Thyroid gland (tissue), 4 donors: ENCODE measurements around the gene GYPC. TPM values are rescaled to one million over a fixed set of nuclear protein-coding genes. Genes with fewer than 3 reads are reported as not detected.
"Not testable (repeated sequence)": the region's sequence is repeated elsewhere in the genome, so short reads cannot be mapped to it uniquely, and the experiment has no call there.

ENCODE experiments used
- DNase-seq, 2 donors: peaks; one replicate each; pipeline ENCODE4 v3.0.0-alpha.2; 2019
- H3K27ac ChIP-seq, 3 donors: fragments of 200-600 bp; sonication (generic); 1 replicate in 2 of 3; 2 replicates in 1 of 3; pipeline ENCODE4 v1.5.1; 2016 to 2019; ENCODE audit warnings: mild to moderate bottlenecking in 1 of 3, moderate library complexity in 1 of 3
- H3K27me3 ChIP-seq: fragments of 200-600 bp; sonication (generic); one replicate; pipeline ENCODE4 v1.5.1; 2019
- H3K36me3 ChIP-seq, 2 donors: fragments of 200-600 bp; sonication (generic); one replicate each; pipeline ENCODE4 v1.5.1; 2016 to 2019
- H3K4me1 ChIP-seq, 2 donors: fragments of 200-600 bp; sonication (generic); one replicate each; pipeline ENCODE4 v1.5.1; 2017 to 2019
- H3K4me3 ChIP-seq, 3 donors: fragments of 200-600 bp; sonication (generic); replicated peaks in 1 of 3; 1 replicate in 2 of 3; 2 replicates in 1 of 3; pipeline ENCODE4 v1.5.1; 2016; ENCODE audit warnings: mild to moderate bottlenecking in 1 of 3
- H3K9me3 ChIP-seq: fragments of 200-600 bp; sonication (generic); one replicate; pipeline ENCODE4 v1.5.1; 2017
- POLR2A ChIP-seq, 2 donors: fragments of 450-650 bp; IDR thresholded peaks; one replicate each; pipeline ENCODE4 v1.6.1; 2017; ENCODE audit warnings: antibody characterized with exemption in 2 of 2, mild to moderate bottlenecking in 2 of 2, moderate library complexity in 1 of 2
- WGBS, 2 donors: methylation state at CpG; one replicate each; pipeline ENCODE4 v1.1.5; 2017; 5-methylcytosine and 5-hydroxymethylcytosine counted together
- intact Hi-C: fragments of 100-400 bp; cut with DNase I; formaldehyde crosslinking; loops from one replicate; pipeline ENCODE4 v1.15.1; 2023
- total RNA-seq, 4 donors: library from RNA; depleted of rRNA; stranded (reverse); fragments of >200 nt; gene quantifications; one replicate each; pipeline ENCODE4 v1.2.3, GENCODE V29; 2016
- TF ChIP-seq, protein P1 (sequence below), 6 experiments: fragments of 200-600 bp in 3 of 6; fragments of 450-650 bp in 3 of 6; sonication (generic) in 3 of 6; IDR thresholded peaks; one replicate each; pipeline ENCODE4 v1.5.1; 2016 to 2019; ENCODE audit warnings: antibody characterized with exemption in 6 of 6, mild to moderate bottlenecking in 2 of 6, inconsistent platforms in 1 of 6, moderate library complexity in 1 of 6

Gene GYPC
- total RNA-seq, 4 donors from 2014 or later: 17.1 to 83.6 (median 42.5) TPM

DNA sequence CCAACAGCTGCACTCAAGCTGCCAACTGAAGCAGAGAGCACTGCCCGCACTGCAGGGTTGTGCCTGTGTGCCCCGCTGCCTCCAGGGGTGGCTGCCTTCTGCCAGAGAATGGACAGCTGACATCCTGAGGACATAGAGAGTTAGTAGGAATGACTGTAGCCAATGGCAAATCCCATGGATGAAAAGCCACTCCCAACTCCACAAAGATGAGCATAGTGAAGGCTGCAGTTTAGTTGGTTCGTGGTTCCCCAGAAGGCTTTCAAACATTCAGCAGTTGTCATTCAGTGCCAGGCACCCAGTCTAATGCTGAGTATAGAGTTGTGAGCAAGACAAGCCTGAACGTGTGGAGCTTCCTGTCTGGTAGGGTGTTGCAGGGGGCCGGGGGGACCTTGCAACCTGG lies 30.3 kb downstream of the GYPC start:
- 80 to 89% methylated on average over 3 to 5 of the region's 5 CpGs for WGBS, 2 donors
- Histone ChIP-seq H3K4me1 (no peaks in the 10 kb centered on the region), H3K27me3 (no peaks in the 10 kb centered on the region), H3K36me3 (no peaks in the 10 kb centered on the region), H3K4me3 (no peak overlapping the region), H3K9me3 (no peaks in the 10 kb centered on the region), H3K27ac (no peak overlapping the region)
- intact Hi-C loops: no loop called here
- DNase-seq: no peak
- TF ChIP-seq POLR2A (IDR thresholded peaks at IDR 0.05): no peak
- TF ChIP-seq, protein P1, sequence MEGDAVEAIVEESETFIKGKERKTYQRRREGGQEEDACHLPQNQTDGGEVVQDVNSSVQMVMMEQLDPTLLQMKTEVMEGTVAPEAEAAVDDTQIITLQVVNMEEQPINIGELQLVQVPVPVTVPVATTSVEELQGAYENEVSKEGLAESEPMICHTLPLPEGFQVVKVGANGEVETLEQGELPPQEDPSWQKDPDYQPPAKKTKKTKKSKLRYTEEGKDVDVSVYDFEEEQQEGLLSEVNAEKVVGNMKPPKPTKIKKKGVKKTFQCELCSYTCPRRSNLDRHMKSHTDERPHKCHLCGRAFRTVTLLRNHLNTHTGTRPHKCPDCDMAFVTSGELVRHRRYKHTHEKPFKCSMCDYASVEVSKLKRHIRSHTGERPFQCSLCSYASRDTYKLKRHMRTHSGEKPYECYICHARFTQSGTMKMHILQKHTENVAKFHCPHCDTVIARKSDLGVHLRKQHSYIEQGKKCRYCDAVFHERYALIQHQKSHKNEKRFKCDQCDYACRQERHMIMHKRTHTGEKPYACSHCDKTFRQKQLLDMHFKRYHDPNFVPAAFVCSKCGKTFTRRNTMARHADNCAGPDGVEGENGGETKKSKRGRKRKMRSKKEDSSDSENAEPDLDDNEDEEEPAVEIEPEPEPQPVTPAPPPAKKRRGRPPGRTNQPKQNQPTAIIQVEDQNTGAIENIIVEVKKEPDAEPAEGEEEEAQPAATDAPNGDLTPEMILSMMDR (IDR thresholded peaks at IDR 0.05): no peak

DNA sequence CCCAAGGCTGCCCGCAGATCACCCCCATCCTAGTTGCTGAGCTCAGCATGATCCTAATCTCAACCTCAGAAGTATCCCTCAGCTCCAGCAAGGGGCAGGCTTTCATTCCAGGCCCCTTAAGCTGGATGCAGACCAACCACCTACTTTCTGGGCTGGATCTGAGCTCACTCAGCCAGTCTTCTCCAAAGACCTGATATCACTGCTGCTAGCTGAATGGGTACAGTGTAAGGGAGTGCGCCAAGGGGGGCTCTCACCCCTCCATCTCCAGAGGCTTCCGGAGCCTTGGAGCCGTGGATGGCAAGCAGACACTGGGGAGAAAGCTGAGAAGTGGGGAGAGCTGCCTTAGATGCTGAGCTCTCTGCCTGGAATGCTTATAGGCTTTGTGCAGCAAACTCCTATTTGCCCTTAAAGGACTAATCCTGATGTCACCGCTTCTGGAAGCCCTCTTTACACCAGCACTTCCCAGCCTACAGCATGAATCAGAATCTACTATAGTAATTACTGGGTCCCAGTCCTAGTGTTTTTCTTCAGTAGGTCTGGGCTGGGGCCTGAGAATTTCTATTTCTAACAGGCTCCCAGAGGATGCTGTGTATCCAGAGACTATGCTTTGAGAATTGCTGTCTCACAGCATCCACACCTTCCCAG lies 31.0 kb downstream of the GYPC start:
- no peaks in the 10 kb centered on the region for H3K4me1 ChIP-seq
- no peak overlapping the region for H3K4me3 ChIP-seq
- no peak overlapping the region for H3K27ac ChIP-seq
- H3K27me3 ChIP-seq: no peaks in the 10 kb centered on the region
- intact Hi-C loops: no loop called here
- DNase-seq: no peak
- H3K9me3 ChIP-seq: no peaks in the 10 kb centered on the region
- WGBS, 2 donors: 77 to 85% methylated on average over 5 of the region's 5 CpGs
- H3K36me3 ChIP-seq: no peaks in the 10 kb centered on the region
- TF ChIP-seq, protein P1 (IDR thresholded peaks at IDR 0.05): no peak
- no peak for TF ChIP-seq POLR2A (IDR thresholded peaks at IDR 0.05)

DNA sequence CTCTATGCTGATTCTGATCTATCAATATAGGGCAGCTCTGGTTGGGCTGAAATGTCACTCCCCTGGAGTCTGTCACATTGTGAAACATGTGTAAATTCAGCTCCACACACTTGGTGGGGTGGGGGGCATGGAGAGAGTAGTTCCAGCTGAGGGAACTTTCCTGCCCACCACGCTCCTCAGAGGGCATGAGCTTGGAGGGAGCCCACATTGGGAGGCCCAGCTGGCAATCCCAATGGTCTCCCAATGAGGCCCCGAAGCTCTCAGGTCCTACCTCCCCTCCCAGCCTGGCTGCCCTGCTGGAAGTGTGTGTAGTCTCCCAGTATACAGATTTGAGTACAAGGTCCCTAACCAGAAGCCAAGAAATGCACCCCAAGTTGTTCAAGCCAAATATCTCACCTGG lies 31.5 kb downstream of the GYPC start:
- H3K9me3 ChIP-seq: no peaks in the 10 kb centered on the region
- no peak for DNase-seq
- no peak overlapping the region for H3K4me3 ChIP-seq
- no peaks in the 10 kb centered on the region for H3K27me3 ChIP-seq
- intact Hi-C loops: no loop called here
- H3K36me3 ChIP-seq: no peaks in the 10 kb centered on the region
- TF ChIP-seq, protein P1 (IDR thresholded peaks at IDR 0.05): no peak
- no peak for TF ChIP-seq POLR2A (IDR thresholded peaks at IDR 0.05)
- no peak overlapping the region for H3K27ac ChIP-seq
- no peaks in the 10 kb centered on the region for H3K4me1 ChIP-seq
- WGBS, 2 donors: 100% methylated on average over 2 of the region's 2 CpGs

DNA sequence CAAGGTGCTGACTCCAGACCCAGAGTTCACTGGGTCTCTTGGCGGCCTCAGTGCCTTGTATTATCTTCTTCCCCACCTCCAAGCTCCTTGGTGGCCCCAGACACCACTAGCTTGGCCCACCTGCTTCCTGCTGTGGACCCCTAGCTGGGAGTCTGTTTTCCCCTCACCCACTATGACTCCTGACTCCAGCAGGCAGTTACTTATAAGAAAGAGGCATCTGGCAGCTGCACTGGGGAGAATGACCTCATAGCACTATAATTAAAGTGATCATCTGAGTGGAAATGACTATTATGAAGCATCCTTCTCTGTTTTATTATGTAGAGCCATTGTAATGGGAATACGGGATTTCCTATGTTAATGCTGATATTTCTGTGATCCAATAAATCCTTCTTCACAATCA lies 32.6 kb downstream of the GYPC start:
- H3K9me3 ChIP-seq, H3K36me3 ChIP-seq, DNase-seq, H3K27ac ChIP-seq, intact Hi-C loops, H3K4me3 ChIP-seq, H3K27me3 ChIP-seq, H3K4me1 ChIP-seq: not testable (repeated sequence)
- 78 to 83% methylated on average over 2 of the region's 2 CpGs for WGBS, 2 donors

DNA sequence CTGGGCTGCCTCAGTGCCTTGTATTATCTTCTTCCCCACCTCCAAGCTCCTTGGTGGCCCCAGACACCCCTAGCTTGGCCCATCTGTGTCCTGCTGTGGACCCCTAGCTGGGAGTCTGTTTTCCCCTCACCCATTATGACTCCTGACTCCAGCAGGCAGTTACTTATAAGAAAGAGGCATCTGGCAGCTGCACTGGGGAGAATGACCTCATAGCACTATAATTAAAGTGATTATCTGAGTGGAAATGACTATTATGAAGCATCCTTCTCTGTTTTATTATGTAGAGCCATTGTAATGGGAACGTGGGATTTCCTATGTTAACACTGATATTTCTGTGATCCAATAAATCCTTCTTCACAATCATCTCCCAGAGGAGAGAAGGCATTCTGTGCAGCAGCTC lies 36.3 kb downstream of the GYPC start:
- DNase-seq, H3K27ac ChIP-seq, H3K9me3 ChIP-seq, intact Hi-C loops, H3K4me1 ChIP-seq, H3K36me3 ChIP-seq, H3K27me3 ChIP-seq, H3K4me3 ChIP-seq: not testable (repeated sequence)
- WGBS, 2 donors: 0 to 74% methylated on average over 1 of the region's 1 CpG

DNA sequence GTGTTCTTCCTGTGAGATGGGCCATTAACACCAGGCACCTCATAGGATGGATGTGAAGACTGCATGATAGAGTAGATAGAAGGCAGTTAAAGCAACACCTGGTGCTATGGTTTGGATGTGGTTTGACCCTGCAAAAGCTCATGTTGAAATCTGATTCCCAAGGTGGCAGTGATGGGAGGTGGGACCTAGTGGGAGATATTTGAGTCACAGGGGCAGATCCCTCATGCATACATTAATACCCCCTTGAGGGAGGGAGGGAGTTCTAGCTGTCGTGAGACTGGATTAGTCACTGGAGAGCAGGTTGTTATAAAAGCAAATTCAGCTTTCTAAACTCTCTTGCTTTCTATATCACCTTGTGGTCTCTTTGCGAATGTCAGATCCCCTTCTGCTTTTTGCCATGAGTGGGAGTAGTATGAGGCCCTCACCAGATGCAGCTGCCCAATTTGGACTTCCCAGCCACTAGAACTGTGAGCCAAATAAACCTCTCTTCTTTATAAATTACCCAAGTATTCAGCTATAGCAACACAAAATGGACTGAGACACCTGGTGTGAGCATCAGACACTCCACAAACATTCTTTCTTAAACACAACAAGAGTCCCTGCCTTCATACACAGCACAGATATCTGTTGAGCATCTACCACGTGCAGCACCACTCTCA lies 37.1 kb downstream of the GYPC start:
- H3K4me1 ChIP-seq, H3K27ac ChIP-seq, H3K9me3 ChIP-seq, intact Hi-C loops, H3K27me3 ChIP-seq, H3K4me3 ChIP-seq, DNase-seq, H3K36me3 ChIP-seq: not testable (repeated sequence)
- 89 to 91% methylated on average over 3 of the region's 3 CpGs for WGBS, 2 donors
